OCI-LY3 (cell line): ENCODE data around the gene LRRC4B.

Source experiments
- H2AFZ ChIP-seq: fragments of 200-600, 300-600 bp; shearing (Covaris generic); 2 replicates; pipeline ENCODE4 v1.6.0; 2014; ENCODE audit warnings: antibody characterized with exemption, low read depth, low read length
- H3K27ac ChIP-seq: fragments of 200-600, 300-600 bp; sonication (generic); 2 replicates; pipeline ENCODE4 v1.5.1; 2014; ENCODE audit warnings: mild to moderate bottlenecking, low read length, moderate library complexity, mixed read lengths
- H3K27me3 ChIP-seq: fragments of 200-600, 300-600 bp; sonication (generic); 2 replicates; pipeline ENCODE4 v1.6.1; 2014; ENCODE audit warnings: low read depth, low read length, mixed read lengths
- H3K36me3 ChIP-seq: fragments of 200-600, 300-600 bp; sonication (generic); replicated peaks from 2 replicates; pipeline ENCODE3; 2014; ENCODE audit warnings: low read depth, low read length, mixed read lengths
- H3K4me1 ChIP-seq: fragments of 300-600, 200-600 bp; sonication (generic); 2 replicates; pipeline ENCODE4 v1.6.1; 2014; ENCODE audit warnings: low read length, mixed read lengths
- H3K4me2 ChIP-seq: fragments of 200-600, 300-600 bp; sonication (generic); 2 replicates; pipeline ENCODE4 v1.6.1; 2014; ENCODE audit warnings: low read length, mixed read lengths
- H3K4me3 ChIP-seq: fragments of 300-600, 200-600 bp; sonication (generic); 2 replicates; pipeline ENCODE4 v1.5.1; 2014; ENCODE audit warnings: antibody characterized with exemption, mild to moderate bottlenecking, low read length, moderate library complexity
- H3K79me2 ChIP-seq: fragments of 300-600, 200-600 bp; shearing (Covaris generic); 2 replicates; pipeline ENCODE4 v1.6.1; 2014; ENCODE audit warnings: mild to moderate bottlenecking, low read length, mixed read lengths
- H3K9ac ChIP-seq: fragments of 300-600, 200-600 bp; shearing (Covaris generic); 2 replicates; pipeline ENCODE4 v1.6.0; 2014; ENCODE audit warnings: mild to moderate bottlenecking, low read length, moderate library complexity
- H3K9me3 ChIP-seq: fragments of 200-600, 300-600 bp; shearing (Covaris generic); 2 replicates; pipeline ENCODE4 v1.6.1; 2014; ENCODE audit warnings: low read length, mixed read lengths; ENCODE audit not compliant: insufficient read depth
- H4K20me1 ChIP-seq: fragments of 200-600, 300-600 bp; sonication (generic); 2 replicates; pipeline ENCODE4 v1.6.1; 2016; ENCODE audit warnings: low read length, mixed read lengths; ENCODE audit not compliant: insufficient read depth
- EZH2phosphoT487 ChIP-seq: fragments of 200-600 bp; shearing (Covaris generic); IDR thresholded peaks from 2 replicates; pipeline ENCODE4 v1.6.1; 2018; ENCODE audit warnings: antibody characterized with exemption, mixed run types, low read depth
- TF ChIP-seq, protein P1 (sequence below): fragments of 200-600, 300-600 bp; sonication (generic); IDR thresholded peaks from 2 replicates; pipeline ENCODE4 v1.5.1; 2014; ENCODE audit warnings: antibody characterized with exemption, low read length, low read depth

LRRC4B gene

DNA sequence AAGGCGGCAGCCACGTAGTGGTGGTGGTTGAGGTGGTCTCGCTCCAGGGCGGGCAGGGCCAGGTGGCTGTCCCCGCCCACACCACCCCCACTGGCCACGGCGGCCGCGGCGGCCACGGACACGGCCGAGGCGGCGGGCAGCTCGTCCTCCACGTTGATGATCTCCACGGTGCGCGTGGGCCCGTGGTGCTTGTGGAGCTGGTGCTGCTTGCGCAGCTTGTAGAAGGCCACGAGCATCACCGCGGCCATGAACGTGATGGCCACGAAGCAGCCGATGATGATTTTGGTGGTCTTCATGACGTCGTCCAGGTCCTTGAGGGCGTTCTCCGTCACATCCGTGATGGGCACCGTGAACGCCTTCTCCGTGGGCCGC is 50.5 kb downstream of the LRRC4B start:
- Histone ChIP-seq H3K36me3 (no peaks in the 10 kb centered on the region), H2AFZ (no peak overlapping the region), H3K27ac (no peak overlapping the region), H3K9ac (no peak overlapping the region), H3K4me1 (no peaks in the 10 kb centered on the region), H3K27me3 (no peaks in the 10 kb centered on the region), H3K4me3 (no peak overlapping the region), H3K79me2 (no peaks in the 10 kb centered on the region), H3K9me3 (no peaks in the 10 kb centered on the region), H4K20me1 (no peaks in the 10 kb centered on the region), H3K4me2 (no peak overlapping the region)
- TF ChIP-seq EZH2phosphoT487: no peak
- TF ChIP-seq, protein P1, sequence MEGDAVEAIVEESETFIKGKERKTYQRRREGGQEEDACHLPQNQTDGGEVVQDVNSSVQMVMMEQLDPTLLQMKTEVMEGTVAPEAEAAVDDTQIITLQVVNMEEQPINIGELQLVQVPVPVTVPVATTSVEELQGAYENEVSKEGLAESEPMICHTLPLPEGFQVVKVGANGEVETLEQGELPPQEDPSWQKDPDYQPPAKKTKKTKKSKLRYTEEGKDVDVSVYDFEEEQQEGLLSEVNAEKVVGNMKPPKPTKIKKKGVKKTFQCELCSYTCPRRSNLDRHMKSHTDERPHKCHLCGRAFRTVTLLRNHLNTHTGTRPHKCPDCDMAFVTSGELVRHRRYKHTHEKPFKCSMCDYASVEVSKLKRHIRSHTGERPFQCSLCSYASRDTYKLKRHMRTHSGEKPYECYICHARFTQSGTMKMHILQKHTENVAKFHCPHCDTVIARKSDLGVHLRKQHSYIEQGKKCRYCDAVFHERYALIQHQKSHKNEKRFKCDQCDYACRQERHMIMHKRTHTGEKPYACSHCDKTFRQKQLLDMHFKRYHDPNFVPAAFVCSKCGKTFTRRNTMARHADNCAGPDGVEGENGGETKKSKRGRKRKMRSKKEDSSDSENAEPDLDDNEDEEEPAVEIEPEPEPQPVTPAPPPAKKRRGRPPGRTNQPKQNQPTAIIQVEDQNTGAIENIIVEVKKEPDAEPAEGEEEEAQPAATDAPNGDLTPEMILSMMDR: no peak

DNA sequence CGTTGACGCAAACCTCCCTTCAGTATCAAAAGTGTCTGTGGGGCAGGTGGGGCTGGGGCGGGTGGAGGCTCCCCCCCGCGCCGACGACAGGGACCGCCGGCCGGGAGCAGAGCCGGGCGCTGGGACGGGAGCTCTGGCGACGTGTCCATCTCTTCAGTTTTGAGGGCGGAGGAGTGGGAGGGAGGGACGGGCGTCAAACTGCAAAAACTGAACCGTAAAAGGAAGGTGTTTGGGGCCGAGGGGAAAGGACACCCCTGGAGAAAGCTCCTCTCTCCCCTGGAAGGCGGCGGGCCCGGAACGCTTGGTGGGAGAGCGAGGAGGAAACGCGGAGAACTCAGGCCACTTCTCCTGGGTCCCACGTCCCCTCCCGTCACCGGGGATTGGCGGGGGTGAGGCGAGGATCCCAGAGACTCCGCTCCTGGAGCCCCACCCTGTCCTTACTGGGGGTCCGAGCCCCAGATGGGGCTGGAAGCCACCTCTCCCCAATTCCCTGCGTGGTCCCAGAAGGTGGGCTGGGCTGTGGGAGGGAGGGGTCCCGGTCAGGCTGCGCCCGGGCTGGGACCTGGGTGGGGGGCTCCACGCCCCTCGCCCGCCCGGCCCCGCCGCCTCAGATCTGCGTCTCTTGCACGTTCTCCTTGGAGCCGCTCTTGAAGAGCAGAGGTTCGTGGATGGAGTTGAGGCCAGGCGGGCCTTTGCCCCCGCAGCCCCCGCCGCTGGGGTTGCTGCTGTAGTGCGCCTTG is 51.1 kb downstream of the LRRC4B start:
- no peak overlapping the region for H3K4me2 ChIP-seq
- no peaks in the 10 kb centered on the region for H3K4me1 ChIP-seq
- TF ChIP-seq, protein P1: no peak
- TF ChIP-seq EZH2phosphoT487: no peak
- no peaks in the 10 kb centered on the region for H3K27me3 ChIP-seq
- no peaks in the 10 kb centered on the region for H4K20me1 ChIP-seq
- H3K27ac ChIP-seq: no peak overlapping the region
- no peak overlapping the region for H3K9ac ChIP-seq
- no peaks in the 10 kb centered on the region for H3K9me3 ChIP-seq
- no peaks in the 10 kb centered on the region for H3K36me3 ChIP-seq
- no peaks in the 10 kb centered on the region for H3K79me2 ChIP-seq
- no peak overlapping the region for H3K4me3 ChIP-seq
- no peak overlapping the region for H2AFZ ChIP-seq

DNA sequence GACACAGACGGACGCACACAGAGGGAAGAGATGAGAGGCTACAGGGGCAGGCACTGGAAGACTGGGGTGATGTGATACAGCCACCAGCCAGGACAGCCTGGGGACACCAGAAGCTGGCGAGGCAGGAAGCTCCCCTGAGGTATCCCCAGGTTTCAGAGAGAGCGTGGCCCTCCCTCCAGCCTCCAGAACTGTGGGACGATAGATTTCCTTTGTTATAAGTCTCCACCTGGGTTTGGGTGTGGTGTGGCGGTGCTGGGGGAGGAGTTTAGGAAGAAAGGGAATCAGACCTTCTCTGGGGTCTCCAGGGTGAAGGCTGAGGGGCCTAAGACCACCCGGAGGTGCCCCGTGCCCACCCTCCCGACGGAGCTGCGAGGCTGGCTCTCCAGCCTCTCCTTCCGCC is 51.8 kb downstream of the LRRC4B start:
- no peaks in the 10 kb centered on the region for H3K9me3 ChIP-seq
- no peaks in the 10 kb centered on the region for H3K36me3 ChIP-seq
- no peak overlapping the region for H3K9ac ChIP-seq
- H3K4me1 ChIP-seq: 0 out of 2 replicates have a peak, but pooled peaks cover 4% of the 10 kb centered on the region
- H3K4me3 ChIP-seq: no peak overlapping the region
- H3K27me3 ChIP-seq: no peaks in the 10 kb centered on the region
- H4K20me1 ChIP-seq: no peaks in the 10 kb centered on the region
- H2AFZ ChIP-seq: no peak overlapping the region
- TF ChIP-seq EZH2phosphoT487: no peak
- TF ChIP-seq, protein P1: no peak
- no peaks in the 10 kb centered on the region for H3K79me2 ChIP-seq
- no peak overlapping the region for H3K27ac ChIP-seq
- no peak overlapping the region for H3K4me2 ChIP-seq

GRCh38 chr19:50515168-50515561 is 53.1 kb downstream of the LRRC4B start:
- Histone ChIP-seq H3K4me2 (no peak overlapping the region), H3K36me3 (no peaks in the 10 kb centered on the region), H3K9ac (no peak overlapping the region), H3K27ac (no peak overlapping the region), H3K4me1 (peaks cover 8% of the 10 kb centered on the region), H3K27me3 (no peaks in the 10 kb centered on the region), H4K20me1 (no peaks in the 10 kb centered on the region), H3K9me3 (no peaks in the 10 kb centered on the region), H2AFZ (no peak overlapping the region), H3K4me3 (no peak overlapping the region), H3K79me2 (no peaks in the 10 kb centered on the region; the same call in 1 of the 2 replicates)
- TF ChIP-seq EZH2phosphoT487: no peak
- TF ChIP-seq, protein P1: no peak
